Activated CD8-positive, alpha-beta memory T cell treated with anti-CD3 and anti-CD28 coated beads for 1 hour (primary cell): Measurements from ENCODE around the gene SFXN5.

Experiments
- DNase-seq, 2 donors: peaks; one replicate each; pipeline ENCODE4 v3.0.0-alpha.2; 2020; ENCODE audit warnings: low read depth in 1 of 2; ENCODE audit errors: extremely low read depth in 1 of 2

Gene SFXN5

DNA sequence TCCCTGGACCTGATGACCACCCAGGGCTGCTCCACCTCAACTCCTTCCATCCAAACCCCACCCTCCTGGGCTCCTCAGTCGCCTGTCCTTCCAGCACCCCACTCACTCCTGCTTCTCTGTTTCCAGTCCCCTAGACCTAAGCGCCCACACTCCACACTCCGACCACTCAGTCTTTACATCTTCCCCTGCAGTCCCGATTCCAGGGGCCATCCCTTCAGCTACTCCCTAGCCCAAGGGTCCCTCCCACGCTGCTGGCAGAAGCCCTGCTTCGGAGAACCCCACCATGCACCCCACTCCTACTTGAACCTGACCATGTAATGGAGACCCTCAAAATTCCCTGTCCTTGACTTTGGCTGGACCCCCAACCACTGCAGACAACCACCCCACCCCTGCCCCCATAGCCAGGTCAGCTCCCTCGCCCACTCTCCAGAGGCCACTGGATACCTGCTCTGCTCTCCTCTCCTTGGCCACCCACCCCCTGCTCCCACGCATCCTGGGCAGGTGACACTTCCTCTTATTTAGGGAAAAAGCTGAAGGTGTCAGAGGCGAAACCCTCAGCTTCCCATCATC is 126.0 kb downstream of the SFXN5 start:
- no peak for DNase-seq

DNA sequence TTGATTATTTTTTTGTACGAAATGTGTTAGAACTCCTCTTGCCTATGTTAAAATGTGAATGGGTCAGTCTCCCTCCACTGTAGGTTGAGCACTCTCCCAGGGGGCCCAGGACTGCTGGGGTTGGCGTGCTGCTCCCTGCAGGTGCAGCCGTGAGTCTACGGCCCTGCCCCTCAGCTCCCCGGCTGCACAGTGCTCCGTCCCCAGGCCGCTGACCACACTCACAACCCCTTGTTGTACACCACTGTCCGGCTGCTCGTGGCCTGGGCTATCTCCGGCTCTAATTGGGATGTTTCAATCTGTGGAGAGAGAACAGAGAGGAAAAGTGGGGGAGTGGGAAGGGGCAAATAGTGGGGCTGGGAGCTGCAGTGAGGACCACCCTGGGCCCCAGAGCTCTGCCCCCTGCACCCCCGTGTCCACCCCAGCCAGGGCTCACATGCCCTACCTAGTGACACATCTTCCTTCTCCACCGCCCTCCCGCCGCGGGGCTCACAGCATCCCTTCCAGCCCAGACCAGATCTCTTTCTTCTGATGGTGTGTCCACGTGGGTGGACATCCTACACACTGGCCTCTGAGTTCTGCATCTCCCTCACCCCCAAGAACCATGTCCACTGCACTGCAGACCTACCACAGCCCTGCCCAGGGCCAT is 126.6 kb downstream of the SFXN5 start:
- DNase-seq: no peak

DNA sequence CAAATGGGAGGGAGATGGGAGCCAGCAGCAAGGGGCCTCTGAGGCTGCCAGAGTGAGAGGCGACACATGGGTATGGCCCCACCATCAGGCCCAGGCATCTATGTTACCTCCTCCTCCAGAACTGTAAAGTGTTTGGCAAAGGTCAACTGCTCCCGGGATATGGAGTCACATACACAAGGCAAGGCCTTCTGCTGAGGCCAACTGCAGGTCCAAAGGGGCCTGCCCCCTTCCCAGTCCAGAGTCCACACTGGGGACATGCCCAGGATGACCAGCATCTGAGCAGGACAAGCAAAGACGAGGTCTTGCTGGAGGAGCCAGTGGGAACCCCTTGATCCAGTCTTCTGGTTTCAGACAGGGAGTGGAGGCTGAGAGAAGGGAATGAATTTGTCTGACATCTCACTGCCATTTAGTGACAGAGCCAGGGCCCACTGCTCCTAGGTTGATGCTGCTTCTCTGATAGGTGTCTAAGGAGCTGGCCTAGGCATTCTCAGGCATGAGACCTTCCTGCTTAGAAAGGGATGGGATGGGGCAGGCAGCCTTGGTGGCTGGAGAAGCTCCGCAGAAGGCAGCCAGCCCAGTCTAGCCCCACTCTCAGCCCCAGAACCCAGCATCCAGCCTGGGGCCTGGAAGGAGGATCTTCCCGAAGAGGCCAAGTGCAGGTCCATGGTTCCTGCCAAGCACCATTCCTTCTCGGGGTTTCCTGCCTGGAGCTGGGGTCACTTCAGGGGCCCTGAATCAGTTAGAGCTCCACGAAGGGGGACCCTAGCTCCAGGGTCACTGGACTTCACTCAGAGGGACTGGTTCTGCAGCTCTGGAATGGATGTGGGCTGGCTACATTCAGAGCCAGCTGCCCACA is 127.7 kb downstream of the SFXN5 start:
- DNase-seq: no peak

DNA sequence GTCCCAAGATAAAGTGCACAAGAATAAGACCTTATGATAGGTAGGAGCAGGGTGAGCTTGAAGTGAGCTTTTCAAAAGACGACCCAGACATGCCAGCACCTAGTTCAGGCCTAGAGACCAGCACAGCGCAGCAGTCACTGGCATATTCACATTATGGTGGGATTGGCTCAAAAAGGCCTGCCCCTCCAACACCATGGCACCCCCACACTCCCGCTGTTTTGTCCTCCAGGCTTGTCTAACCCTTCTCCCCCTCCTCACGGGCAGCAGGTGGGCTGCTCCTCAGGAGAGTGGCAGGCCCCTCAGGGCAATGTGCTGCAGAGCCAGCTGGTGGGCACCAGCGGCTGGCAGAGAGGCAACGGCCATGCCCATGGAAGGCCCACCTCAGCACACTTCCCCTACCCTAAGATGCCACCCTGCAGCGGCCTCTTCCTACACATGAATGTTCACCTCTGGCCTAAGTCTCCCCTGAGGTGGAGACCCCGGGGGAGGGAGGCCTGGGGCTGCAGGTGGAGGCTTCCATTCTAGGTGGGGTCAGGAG is 128.6 kb downstream of the SFXN5 start:
- DNase-seq: no peak

DNA sequence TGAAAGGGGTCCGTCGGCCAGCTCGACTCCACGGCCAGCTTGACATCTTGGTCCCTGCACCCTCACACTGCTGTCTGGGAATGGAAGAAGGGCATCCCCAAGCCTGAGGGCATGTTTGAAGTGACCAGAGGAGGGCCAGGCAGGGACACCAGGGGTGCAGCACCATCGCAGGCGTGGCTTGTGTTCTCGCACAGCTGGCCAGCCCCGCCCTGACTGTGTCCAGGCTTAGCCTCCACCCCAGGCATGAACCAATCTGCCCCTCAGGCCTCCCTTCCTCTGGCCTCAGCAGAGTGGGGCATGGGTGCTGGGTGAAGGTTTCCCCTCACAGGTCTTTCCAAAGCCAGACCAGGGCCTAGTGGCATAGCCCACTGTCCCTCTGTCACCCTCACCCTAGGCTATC is 129.2 kb downstream of the SFXN5 start:
- DNase-seq: no peak

DNA sequence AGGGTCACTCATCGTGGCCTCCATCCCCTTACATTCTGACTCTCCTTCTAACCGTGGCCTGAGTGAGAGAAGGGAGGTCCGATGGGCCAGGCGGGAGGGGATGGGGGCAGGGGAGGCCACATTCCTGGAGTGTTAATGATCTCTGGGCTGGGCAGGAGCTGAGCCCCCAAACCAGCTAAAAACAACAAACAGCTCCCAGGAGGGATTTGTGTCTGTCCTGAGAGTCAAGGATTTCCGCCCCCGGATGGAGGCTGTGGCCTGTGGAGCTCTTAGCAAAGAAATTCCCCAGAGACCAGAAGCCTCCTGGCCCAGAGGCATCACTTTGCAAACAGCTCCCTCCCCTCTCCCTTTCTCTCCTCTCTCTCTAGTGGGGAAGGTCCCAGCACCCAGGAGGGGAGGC is 130.7 kb downstream of the SFXN5 start:
- no peak for DNase-seq

DNA sequence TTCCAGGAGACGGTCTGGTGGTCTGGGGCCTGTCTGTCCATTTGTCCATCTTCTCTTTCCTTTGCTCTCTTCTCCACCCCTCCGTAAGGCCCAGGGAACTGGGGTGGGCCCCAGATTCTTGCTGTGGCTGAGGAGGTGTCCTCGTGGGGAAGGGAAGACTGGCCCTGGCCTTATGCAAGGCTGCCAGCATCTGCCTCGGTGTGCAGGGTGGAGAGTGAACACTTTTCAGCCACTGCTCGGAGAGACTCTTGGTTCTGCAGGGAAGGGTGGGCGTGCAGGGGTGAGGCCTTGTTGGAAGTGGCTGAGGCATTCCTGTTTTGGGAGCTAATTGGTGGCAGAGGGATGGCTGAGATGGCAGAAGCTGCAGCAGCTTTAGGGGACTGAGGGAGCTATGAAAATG is 131.2 kb downstream of the SFXN5 start:
- no peak for DNase-seq

DNA sequence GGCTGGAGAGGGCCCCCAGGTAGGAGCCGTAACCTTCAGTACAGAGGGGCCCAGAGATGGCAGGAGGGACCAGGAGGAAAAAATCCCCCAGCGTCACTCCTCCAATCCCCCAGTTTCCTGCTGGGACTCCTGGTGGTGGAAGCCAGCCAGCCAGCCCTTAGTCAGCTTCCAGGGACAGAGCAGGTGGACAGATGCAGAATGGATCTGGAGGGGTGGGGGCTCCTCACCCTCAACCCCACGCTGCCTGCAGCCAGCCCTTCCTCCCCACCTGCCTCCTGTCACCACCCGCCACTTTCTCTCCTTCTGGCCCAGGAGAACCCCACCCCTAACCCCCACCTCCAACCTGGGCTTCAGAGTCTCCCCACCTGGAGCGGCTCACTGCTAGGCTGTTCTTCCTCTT is 133.1 kb downstream of the SFXN5 start:
- no peak for DNase-seq

DNA sequence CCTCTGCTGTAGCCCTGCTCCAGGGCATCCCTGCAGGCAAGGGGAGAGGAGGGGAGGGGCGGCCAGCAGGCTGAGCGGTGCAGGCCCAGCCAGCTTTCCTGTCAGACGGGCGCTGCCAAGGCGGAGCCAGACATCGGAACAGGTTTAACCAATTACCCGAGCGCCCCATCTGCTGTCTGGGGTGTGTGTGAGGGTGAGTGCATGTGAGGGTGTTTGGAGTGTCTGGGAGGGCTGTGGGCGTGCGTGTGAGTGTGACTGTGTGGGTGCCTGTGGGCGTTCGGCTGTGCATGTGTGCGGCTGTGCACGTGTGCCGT is 134.2 kb downstream of the SFXN5 start:
- DNase-seq: no peak

DNA sequence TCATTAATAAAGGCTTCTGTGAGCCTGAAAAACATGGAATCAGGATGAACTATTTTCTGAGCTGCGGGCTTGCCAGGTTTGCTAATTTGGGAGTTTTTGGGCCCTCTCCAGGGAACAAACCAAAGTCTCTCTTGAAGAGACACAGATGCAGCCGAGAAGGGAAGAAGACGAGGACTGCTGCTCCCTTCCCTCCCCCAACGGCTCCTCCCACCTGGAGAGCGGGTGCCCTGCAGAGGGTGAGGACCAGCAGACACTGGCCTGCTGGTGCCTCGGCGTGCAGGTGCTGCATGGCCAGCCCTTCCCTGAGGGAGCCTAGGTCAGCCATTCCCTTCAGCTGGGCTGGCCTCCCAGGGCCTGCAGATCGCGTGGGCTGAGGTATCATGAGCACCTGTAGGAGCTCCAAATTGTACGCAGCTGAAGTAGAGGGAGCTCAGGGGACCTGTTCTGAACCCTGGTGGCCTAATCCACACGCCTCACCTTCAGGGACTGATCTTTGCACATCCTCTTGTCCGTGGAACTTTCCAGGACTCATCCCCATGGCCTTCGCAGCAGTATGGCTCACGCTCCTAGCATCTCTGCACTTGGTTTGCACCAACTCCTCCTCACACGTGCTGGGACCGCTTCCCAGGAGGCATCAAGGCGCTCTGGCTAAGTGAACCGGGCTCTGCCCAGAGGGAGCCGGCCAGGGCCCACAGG is 134.7 kb downstream of the SFXN5 start:
- DNase-seq: no peak

DNA sequence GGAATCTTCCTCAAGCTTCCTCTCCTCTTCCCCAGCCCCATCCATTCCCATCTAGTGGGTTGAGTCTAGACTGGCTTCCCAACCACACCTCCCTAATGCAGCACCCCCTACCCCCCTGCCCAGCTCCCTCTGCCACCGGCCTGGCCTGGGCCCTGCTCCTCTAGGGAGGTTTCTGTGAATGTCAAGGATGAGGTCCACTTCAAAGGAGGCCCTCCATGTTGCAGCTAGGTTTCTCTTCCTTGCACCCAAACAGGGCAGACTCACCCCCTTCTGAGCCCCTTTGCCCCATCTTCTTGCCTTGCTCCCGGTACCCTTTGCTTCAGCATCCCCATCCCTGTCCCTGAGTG is 135.9 kb downstream of the SFXN5 start:
- no peak for DNase-seq

DNA sequence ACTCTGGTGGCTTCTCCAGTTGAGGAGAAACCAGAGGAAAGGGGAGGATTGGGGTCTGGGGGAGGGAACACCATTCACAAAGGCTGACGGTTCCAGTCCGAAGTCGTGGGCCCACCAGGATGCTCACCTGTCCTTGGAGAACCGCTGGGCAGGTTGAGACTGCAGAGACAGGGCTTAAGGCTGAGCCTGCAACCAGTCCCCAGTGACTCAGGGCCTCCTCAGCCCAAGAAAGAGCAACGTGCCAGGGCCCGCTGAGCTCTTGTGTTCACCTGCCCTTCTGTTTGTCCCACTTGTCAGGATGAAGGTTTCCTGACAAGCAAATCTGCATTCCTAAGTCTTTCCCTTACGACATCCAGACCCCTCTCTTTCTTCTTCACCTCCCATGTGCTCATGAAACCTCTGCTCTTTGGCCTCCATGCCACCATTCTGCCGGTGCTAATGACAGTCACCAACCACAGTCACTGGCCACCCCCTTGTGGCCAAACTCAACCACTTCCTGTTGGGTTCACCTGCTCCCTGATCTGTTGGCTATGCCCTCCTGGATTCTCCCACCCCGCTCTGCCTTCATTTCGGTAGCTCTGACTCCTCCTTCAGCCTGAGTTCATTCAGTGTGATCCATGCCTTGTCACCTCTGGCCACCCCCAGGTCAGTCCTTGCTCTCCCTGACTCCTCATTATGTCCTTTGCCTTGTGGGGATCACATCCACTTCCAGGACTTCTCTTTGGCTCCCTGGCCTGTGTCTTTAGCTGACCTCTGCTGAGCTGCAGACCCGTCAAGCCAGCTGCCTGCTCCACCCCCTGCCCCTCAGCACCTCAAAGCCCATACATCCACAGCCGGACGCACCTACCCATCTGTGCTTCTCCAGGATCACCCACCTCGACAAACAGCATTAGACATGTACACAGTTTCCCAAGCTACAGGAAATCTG is 136.6 kb downstream of the SFXN5 start:
- DNase-seq: no peak

DNA sequence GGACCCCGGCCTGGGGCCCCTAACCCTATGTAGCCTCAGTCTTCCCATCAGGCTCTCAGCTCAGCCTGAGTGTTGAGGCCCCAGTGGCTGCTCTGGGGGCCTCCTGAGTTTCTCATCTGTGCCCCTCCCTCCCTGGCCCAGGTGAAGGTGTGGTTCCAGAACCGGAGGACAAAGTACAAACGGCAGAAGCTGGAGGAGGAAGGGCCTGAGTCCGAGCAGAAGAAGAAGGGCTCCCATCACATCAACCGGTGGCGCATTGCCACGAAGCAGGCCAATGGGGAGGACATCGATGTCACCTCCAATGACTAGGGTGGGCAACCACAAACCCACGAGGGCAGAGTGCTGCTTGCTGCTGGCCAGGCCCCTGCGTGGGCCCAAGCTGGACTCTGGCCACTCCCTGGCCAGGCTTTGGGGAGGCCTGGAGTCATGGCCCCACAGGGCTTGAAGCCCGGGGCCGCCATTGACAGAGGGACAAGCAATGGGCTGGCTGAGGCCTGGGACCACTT is 137.8 kb downstream of the SFXN5 start:
- no peak for DNase-seq

DNA sequence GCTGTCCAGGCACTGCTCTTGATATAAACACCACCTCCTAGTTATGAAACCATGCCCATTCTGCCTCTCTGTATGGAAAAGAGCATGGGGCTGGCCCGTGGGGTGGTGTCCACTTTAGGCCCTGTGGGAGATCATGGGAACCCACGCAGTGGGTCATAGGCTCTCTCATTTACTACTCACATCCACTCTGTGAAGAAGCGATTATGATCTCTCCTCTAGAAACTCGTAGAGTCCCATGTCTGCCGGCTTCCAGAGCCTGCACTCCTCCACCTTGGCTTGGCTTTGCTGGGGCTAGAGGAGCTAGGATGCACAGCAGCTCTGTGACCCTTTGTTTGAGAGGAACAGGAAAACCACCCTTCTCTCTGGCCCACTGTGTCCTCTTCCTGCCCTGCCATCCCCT is 138.3 kb downstream of the SFXN5 start:
- DNase-seq: no peak

DNA sequence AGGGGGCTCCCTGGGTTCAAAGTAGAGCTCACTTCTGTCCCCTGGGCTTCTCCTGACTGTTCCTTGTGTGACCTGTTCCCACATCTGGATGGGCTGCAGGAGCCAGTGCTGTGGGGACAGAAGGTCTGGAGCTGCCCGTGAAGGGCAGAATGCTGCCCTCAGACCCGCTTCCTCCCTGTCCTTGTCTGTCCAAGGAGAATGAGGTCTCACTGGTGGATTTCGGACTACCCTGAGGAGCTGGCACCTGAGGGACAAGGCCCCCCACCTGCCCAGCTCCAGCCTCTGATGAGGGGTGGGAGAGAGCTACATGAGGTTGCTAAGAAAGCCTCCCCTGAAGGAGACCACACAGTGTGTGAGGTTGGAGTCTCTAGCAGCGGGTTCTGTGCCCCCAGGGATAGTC is 138.7 kb downstream of the SFXN5 start:
- no peak for DNase-seq

DNA sequence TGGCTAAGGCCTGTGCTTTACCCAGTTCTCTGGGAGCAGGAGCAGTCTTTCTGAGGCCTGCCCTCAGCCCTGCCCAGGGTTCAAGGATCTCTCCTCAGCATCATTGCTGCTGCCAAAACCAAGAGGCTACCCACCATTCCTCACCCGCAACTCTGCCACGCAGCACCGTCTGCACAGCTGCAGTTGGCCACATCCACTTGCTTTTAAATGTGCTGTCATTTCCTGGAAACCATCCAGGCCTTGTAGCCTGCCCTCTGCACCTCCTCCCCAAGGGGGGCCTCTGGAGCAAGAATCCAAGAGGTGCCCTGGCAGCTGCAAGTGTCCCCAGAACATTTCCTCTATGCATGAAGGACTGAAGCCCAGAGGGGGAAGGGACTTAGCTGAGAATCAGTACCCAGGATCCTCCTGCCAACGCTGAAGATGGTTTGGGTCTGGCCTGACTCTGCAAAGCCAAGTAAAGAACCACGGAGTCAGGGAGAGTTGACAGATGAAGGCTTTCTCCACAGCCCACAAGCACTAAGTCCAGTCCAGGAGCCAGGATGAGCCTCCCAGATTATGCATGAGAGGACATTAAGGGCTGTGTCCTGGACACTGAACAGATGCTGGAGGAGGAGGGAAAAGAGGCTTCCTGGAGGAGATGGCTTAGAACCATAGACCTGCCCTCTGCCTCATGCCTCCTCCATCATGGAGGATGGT is 139.3 kb downstream of the SFXN5 start:
- DNase-seq: no peak

DNA sequence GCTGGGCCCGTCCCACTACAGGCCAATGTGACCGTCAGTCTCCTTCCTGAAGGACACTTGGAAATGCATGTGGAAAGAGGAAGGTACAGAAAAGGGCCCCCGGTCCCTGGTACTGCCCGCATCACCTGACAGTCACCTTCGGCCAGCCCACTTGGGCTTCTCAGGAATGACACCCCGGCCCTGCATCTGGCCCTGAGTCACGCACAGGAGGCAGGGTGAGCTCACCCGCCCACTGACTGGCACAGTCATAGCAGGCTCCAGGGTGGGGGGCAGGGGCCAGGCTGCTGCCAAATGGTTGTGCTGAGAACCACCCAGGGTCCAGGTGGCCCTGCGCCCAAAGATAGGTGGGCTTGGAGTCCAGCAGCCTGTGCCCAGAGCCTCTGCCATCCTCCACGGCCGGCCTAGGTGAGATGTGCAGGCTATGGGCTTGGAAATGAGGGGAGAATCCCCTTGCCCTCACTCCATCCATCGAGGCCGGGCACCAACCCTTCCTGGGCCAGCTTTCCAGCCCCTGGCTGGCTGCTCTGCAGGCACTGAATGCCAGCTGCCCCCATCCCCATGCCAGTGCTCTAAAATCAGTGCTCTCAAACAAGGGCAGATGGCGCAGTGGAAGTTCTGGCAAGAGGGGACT is 140.1 kb downstream of the SFXN5 start:
- no peak for DNase-seq

DNA sequence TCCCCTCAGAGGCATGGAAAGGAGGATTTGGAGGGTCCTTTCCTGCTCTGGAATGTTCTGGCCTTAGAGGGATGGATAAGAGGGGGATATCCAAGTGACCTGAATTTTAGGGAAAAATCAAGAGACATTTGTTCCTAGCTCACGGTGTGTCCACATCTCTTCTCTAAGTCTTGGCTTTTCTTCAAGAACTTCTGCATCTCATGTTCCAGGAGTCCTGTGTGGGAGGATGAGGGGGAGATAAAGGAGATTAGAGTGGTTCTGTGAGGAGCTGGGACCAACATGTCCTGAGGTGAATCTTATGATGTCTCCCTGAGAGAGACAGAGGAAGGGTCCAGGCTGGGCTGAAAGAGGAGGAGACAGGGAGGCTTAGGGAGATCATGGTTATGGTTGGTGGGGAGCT is 142.5 kb downstream of the SFXN5 start:
- no peak for DNase-seq
